Adrenal gland (tissue), 5 donors: ENCODE results near the gene NBPF1.

Experiments
- CTCF ChIP-seq, 6 experiments: fragments of 450-650 bp in 4 of 6; fragments of 200-600 bp in 2 of 6; sonication (generic) in 1 of 6; IDR thresholded peaks; 1 replicate in 5 of 6; 2 replicates in 1 of 6; pipeline versions ENCODE4 v1.5.1 to v1.8.0; 2016 to 2021; ENCODE audit warnings: antibody characterized with exemption in 6 of 6, mild to moderate bottlenecking in 2 of 6, moderate library complexity in 1 of 6
- POLR2A ChIP-seq, 2 donors: fragments of 450-650 bp; IDR thresholded peaks; one replicate each; pipeline ENCODE4 v1.6.1; 2017; ENCODE audit warnings: antibody characterized with exemption in 2 of 2, mild to moderate bottlenecking in 2 of 2, moderate library complexity in 1 of 2
- donor health status: DM: no; HTN: no; CAD: no.

GRCh38 chr1:16644193-16644481 is 30.8 kb upstream of the NBPF1 start:
- TF ChIP-seq CTCF (IDR thresholded peaks at IDR 0.05) (no peak), POLR2A (IDR thresholded peaks at IDR 0.05) (no peak)
